Activated CD4-positive, alpha-beta T cell treated with anti-CD3 and anti-CD28 coated beads, Interleukin-2, amount 50 U/mL, for 1 hour (primary cell): ENCODE measurements around the gene CSNK2B.
A peak's percentile ranks its signal among the peaks of the same experiment; 100 is the strongest.

ENCODE experiments used
- DNase-seq: peaks from one replicate; pipeline ENCODE4 v3.0.0-alpha.2; 2020

The CSNK2B gene

GRCh38 chr6:31662124-31662723 is 3.7 kb upstream of the CSNK2B start:
- DNase-seq = no peak

- no peak for DNase-seq
Observed at GRCh38 chr6:31663126-31663960, 2.5 kb upstream of the CSNK2B start.

- DNase-seq = no peak
Observed at GRCh38 chr6:31663961-31664789, 1.7 kb upstream of the CSNK2B start.

- DNase-seq = peak; percentile 86
Observed at GRCh38 chr6:31664790-31665500, 935 bp upstream of the CSNK2B start, which contains the start of gene GPANK1. Gene GPANK1, minus strand, starts transcription at chr6:31664997. Its CDS starts 519 bp downstream, at chr6:31664478.

- DNase-seq = no peak
Observed at GRCh38 chr6:31666337-31666965, 571 bp downstream of the CSNK2B start.

GRCh38 chr6:31669676-31670075 is 3.8 kb downstream of the CSNK2B start, which contains the start of gene LY6G5B:
Gene LY6G5B, plus strand, starts transcription at chr6:31669976. Its CDS starts 975 bp downstream, at chr6:31670951.
- DNase-seq = no peak

- DNase-seq = no peak
Observed at GRCh38 chr6:31676322-31676903, 10.5 kb downstream of the CSNK2B start.

- DNase-seq = no peak
Observed at GRCh38 chr6:31676904-31677303, 11.0 kb downstream of the CSNK2B start.

GRCh38 chr6:31677955-31678354 is 12.1 kb downstream of the CSNK2B start:
- DNase-seq = no peak

GRCh38 chr6:31680226-31681134 is 14.6 kb downstream of the CSNK2B start, which contains the start of gene LY6G5C:
Gene LY6G5C, minus strand, starts transcription at chr6:31681067. Its CDS starts 694 bp downstream, at chr6:31680373.
- DNase-seq = peak; percentile 52

GRCh38 chr6:31681135-31681671 is 15.3 kb downstream of the CSNK2B start:
- DNase-seq = peak; percentile 36

GRCh38 chr6:31683591-31683990 is 17.7 kb downstream of the CSNK2B start:
- no peak for DNase-seq

- DNase-seq = no peak
Observed at GRCh38 chr6:31686483-31686882, 20.6 kb downstream of the CSNK2B start.

- DNase-seq = no peak
Observed at GRCh38 chr6:31687321-31687720, 21.4 kb downstream of the CSNK2B start.

- DNase-seq = no peak
Observed at GRCh38 chr6:31687860-31688693, 22.2 kb downstream of the CSNK2B start.

- peak; percentile 15 for DNase-seq
Observed at GRCh38 chr6:31689249-31690110, 23.6 kb downstream of the CSNK2B start.

GRCh38 chr6:31690231-31691077 is 24.6 kb downstream of the CSNK2B start:
- DNase-seq = no peak
